ENCODE results near the gene MVD.
A peak's percentile ranks its signal among the peaks of the same experiment; 100 is the strongest.
"Not testable (repeated sequence)": the region's sequence is repeated elsewhere in the genome, so short reads cannot be mapped to it uniquely, and the experiment has no call there.

The MVD gene

GRCh38 chr16:88622866-88623265 is 40.0 kb downstream of the MVD start:
- no peak for DNase-seq

GRCh38 chr16:88622125-88622524 is 40.8 kb downstream of the MVD start:
- no peak for DNase-seq

GRCh38 chr16:88619859-88620815 is 42.8 kb downstream of the MVD start:
- no peak for DNase-seq

- DNase-seq = no peak
These were observed 43.8 kb downstream of the MVD start for GRCh38 chr16:88618956-88619667.

- no peak for DNase-seq
These were observed 44.5 kb downstream of the MVD start for GRCh38 chr16:88618182-88618955.

- no peak for DNase-seq
These were observed 45.4 kb downstream of the MVD start for GRCh38 chr16:88617268-88618031.

- DNase-seq = no peak
These were observed 46.2 kb downstream of the MVD start for GRCh38 chr16:88616736-88617135.

GRCh38 chr16:88616320-88616719 is 46.6 kb downstream of the MVD start:
- DNase-seq = no peak

GRCh38 chr16:88614818-88615580 is 47.9 kb downstream of the MVD start:
- DNase-seq = no peak

GRCh38 chr16:88613911-88614817 is 48.7 kb downstream of the MVD start:
- no peak for DNase-seq

GRCh38 chr16:88613293-88613692 is 49.6 kb downstream of the MVD start:
- no peak for DNase-seq

GRCh38 chr16:88610909-88611812 is 51.7 kb downstream of the MVD start:
- DNase-seq = peak in 1 of 2 donors; percentile 20

- no peak for DNase-seq
These were observed 52.8 kb downstream of the MVD start for GRCh38 chr16:88610080-88610479.

- DNase-seq = not testable (repeated sequence)
These were observed 53.5 kb downstream of the MVD start for GRCh38 chr16:88609426-88609825.

- no peak for DNase-seq
These were observed 54.8 kb downstream of the MVD start for GRCh38 chr16:88608076-88608475.

GRCh38 chr16:88606148-88606757 is 56.6 kb downstream of the MVD start:
- no peak for DNase-seq

GRCh38 chr16:88605186-88606147 is 57.4 kb downstream of the MVD start:
- no peak for DNase-seq

- no peak for DNase-seq
These were observed 60.8 kb downstream of the MVD start for GRCh38 chr16:88602091-88602490.
